Activated CD8-positive, alpha-beta T cell treated with anti-CD3 and anti-CD28 coated beads for 36 hours (primary cell): Measurements from ENCODE around the gene MAP4K4. TPM values are rescaled to one million over a fixed set of nuclear protein-coding genes. Genes with fewer than 3 reads are reported as not detected.

Experiments
- ATAC-seq: fragments of 200-7000 bp; cut with Tn5 transposase; one replicate; pipeline ENCODE4 v1.10.0; 2021; ENCODE audit warnings: mild to moderate bottlenecking, moderate library complexity
- CTCF ChIA-PET: fragments of 350-600 bp; sonication (Branson Sonifier 250); formaldehyde crosslinking; loops from one replicate; lab custom pipeline; 2021; ENCODE audit warnings: antibody characterized with exemption; lab: Charles Lee
- POLR2A ChIA-PET: fragments of 350-600 bp; sonication (Branson Sonifier 250); formaldehyde crosslinking; loops from one replicate; lab custom pipeline; 2021; ENCODE audit warnings: antibody characterized with exemption; lab: Charles Lee
- DNase-seq: peaks from one replicate; pipeline ENCODE4 v3.0.0-alpha.2; 2020
- H3K27ac Mint-ChIP-seq: one replicate; pipeline ENCODE4 v1.8.0; 2021; ENCODE audit warnings: mild to moderate bottlenecking, mixed read lengths
- H3K27me3 Mint-ChIP-seq: one replicate; pipeline ENCODE4 v1.8.0; 2021; ENCODE audit warnings: mixed read lengths
- H3K36me3 Mint-ChIP-seq: one replicate; pipeline ENCODE4 v1.8.0; 2021; ENCODE audit warnings: low read depth, mixed read lengths
- H3K4me1 Mint-ChIP-seq: one replicate; pipeline ENCODE4 v1.8.0; 2021; ENCODE audit warnings: low read depth, mixed read lengths
- H3K4me3 Mint-ChIP-seq: one replicate; pipeline ENCODE4 v1.8.0; 2021; ENCODE audit warnings: mild to moderate bottlenecking, moderate library complexity, mixed read lengths
- H3K9me3 Mint-ChIP-seq: one replicate; pipeline ENCODE4 v1.8.0; 2021; ENCODE audit warnings: mixed read lengths
- intact Hi-C: fragments of 100-400 bp; cut with micrococcal nuclease; formaldehyde crosslinking; loops from one replicate; pipeline ENCODE4 v1.10.0; 2022
- total RNA-seq, 2 experiments: library from RNA; stranded (reverse); gene quantifications; one replicate each; pipeline ENCODE4 v1.2.3, GENCODE V29; 2021
- TF ChIP-seq, protein P1 (sequence below): fragments of 200-600 bp; IDR thresholded peaks from one replicate; pipeline ENCODE4 v1.8.0; 2022; ENCODE audit warnings: antibody characterized with exemption, mild to moderate bottlenecking

MAP4K4 gene
- total RNA-seq, 2 experiments from 2014 or later = 26.3 to 27.3 TPM

DNA sequence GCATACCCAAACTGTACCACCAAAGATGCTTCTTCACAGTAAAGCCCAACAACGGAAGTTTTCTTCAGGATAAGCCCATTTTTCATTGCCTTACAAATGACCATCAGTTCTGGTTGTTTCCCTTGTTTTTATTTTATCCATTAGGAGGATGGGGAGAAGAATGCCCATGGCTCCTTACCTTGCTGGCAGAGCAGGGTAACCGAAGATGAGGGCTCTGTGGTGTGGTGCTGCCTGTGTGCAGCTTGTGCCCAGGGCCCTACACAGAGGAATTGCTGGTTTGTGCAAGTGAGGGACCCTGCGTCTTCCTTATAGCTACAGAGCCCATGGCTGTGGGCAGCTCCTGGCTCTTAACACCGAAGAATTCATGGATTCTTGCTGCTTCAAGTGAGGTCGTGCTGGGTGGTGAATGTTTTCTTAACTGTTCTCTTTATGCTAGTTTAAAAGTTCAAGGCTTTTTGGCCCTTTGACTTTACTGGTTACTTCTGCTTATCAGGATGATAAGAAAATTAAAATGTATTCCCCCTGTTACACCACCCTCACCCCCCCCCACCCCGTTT is 110.6 kb downstream of the MAP4K4 start:
- ATAC-seq = no peak
- no peak for DNase-seq
- CTCF ChIA-PET = interaction anchor here (2.0 kb wide), 1 partner anchor 14 kb away, joined by 7 read pairs; no protein-coding TSS in a partner anchor
- POLR2A ChIA-PET = interaction anchor here (0.9 to 1.3 kb wide), 3 partner anchors 12 to 24 kb away, joined by 3 read pairs; no protein-coding TSS in a partner anchor
- H3K4me1 Mint-ChIP-seq = peaks cover 55% of the 10 kb centered on the region
- H3K4me3 Mint-ChIP-seq = no peak overlapping the region
- intact Hi-C loops = no loop called here
- no peaks in the 10 kb centered on the region for H3K27me3 Mint-ChIP-seq
- TF ChIP-seq, protein P1, sequence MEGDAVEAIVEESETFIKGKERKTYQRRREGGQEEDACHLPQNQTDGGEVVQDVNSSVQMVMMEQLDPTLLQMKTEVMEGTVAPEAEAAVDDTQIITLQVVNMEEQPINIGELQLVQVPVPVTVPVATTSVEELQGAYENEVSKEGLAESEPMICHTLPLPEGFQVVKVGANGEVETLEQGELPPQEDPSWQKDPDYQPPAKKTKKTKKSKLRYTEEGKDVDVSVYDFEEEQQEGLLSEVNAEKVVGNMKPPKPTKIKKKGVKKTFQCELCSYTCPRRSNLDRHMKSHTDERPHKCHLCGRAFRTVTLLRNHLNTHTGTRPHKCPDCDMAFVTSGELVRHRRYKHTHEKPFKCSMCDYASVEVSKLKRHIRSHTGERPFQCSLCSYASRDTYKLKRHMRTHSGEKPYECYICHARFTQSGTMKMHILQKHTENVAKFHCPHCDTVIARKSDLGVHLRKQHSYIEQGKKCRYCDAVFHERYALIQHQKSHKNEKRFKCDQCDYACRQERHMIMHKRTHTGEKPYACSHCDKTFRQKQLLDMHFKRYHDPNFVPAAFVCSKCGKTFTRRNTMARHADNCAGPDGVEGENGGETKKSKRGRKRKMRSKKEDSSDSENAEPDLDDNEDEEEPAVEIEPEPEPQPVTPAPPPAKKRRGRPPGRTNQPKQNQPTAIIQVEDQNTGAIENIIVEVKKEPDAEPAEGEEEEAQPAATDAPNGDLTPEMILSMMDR = no peak
- no peak overlapping the region for H3K27ac Mint-ChIP-seq
- peaks cover 15% of the 10 kb centered on the region for H3K36me3 Mint-ChIP-seq
- H3K9me3 Mint-ChIP-seq = no peaks in the 10 kb centered on the region

DNA sequence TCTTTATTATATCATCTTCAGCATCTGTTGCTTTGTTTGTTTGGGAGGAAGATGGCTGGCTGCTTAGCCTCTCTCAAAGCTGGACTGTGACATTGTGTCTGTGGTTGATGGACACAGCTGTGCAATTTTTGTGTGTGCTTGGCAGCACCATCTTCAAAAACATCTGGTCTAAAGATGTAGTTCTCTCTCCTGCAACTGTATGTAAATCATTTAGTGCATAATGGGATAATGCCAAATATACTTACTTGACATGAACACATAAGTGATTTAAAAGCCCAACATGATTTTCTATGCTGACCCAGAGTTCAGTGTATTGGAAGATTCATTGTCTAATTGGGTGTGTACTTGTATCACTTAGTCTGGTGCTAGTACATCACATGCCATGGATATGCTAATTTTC is 112.2 kb downstream of the MAP4K4 start:
- DNase-seq = no peak
- ChIA-PET CTCF (interaction anchor here (1.2 to 2.0 kb wide), 3 partner anchors 12 to 110 kb away, joined by 3 to 7 read pairs (median 4); no protein-coding TSS in a partner anchor), POLR2A (no interaction called here)
- peaks cover 58% of the 10 kb centered on the region for H3K4me1 Mint-ChIP-seq
- no peak overlapping the region for H3K27ac Mint-ChIP-seq
- ATAC-seq = no peak
- H3K27me3 Mint-ChIP-seq = no peaks in the 10 kb centered on the region
- intact Hi-C loops = no loop called here
- H3K9me3 Mint-ChIP-seq = no peaks in the 10 kb centered on the region
- TF ChIP-seq, protein P1 = no peak
- H3K4me3 Mint-ChIP-seq = no peak overlapping the region
- peaks cover 15% of the 10 kb centered on the region for H3K36me3 Mint-ChIP-seq

DNA sequence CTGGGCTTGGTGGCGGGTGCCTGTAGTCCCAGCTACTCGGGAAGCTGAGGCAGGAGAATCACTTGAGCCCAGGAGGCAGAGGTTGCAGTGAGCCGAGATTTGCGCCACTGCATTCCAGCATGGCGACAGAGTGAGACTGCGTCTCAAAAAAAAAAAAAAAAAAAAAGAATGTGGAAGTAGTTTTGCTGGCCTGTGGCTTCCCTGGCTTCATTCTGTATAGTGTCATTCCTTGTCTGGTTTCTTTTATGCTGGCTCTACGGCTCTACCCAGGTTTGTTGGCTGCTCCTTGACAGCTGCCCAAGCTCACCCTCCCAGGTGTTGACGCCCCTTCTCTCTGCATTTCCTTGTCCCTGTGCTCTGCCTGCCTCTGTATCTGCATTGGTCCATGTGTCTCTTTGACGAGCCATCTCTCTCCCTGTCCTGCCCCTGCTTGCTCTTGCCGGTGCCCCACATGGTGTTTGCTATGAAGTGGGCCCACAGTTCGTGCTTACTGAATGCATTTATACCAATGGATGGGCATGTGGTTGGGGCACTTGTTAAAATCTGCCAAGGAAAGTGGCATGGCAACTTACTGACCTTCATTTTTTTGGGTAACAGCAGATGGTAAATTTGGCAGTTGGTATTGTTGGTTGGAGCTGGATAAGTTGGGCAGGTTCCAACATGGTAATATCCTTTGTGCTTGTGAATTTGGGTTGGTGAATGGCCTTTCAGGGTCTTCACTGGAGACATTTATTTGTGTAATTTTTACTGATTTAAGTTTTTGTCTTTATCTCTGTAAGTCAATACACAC is 113.9 kb downstream of the MAP4K4 start:
- ChIA-PET CTCF (interaction anchor here (1.3 kb wide), 1 partner anchor 12 kb away, joined by 4 read pairs; no protein-coding TSS in a partner anchor), POLR2A (interaction anchor here (0.6 kb wide), 1 partner anchor 309 kb away, joined by 3 read pairs; no protein-coding TSS in a partner anchor)
- H3K4me1 Mint-ChIP-seq = peaks cover 52% of the 10 kb centered on the region
- intact Hi-C loops = no loop called here
- TF ChIP-seq, protein P1 = no peak
- H3K36me3 Mint-ChIP-seq = peaks cover 15% of the 10 kb centered on the region
- DNase-seq = no peak
- H3K4me3 Mint-ChIP-seq = no peak overlapping the region
- no peaks in the 10 kb centered on the region for H3K27me3 Mint-ChIP-seq
- no peak for ATAC-seq
- H3K9me3 Mint-ChIP-seq = no peaks in the 10 kb centered on the region
- H3K27ac Mint-ChIP-seq = no peak overlapping the region

GRCh38 chr2:101812226-101812625 is 114.7 kb downstream of the MAP4K4 start:
- intact Hi-C loops = no loop called here
- peaks cover 12% of the 10 kb centered on the region for H3K36me3 Mint-ChIP-seq
- ChIA-PET POLR2A (interaction anchor here (0.6 kb wide), 1 partner anchor 308 kb away, joined by 3 read pairs; no protein-coding TSS in a partner anchor), CTCF (interaction anchor here (1.3 kb wide), 1 partner anchor 11 kb away, joined by 4 read pairs; no protein-coding TSS in a partner anchor)
- no peak overlapping the region for H3K27ac Mint-ChIP-seq
- TF ChIP-seq, protein P1 = no peak
- H3K9me3 Mint-ChIP-seq = no peaks in the 10 kb centered on the region
- no peak overlapping the region for H3K4me3 Mint-ChIP-seq
- peaks cover 54% of the 10 kb centered on the region for H3K4me1 Mint-ChIP-seq
- no peak for ATAC-seq
- DNase-seq = no peak
- H3K27me3 Mint-ChIP-seq = no peaks in the 10 kb centered on the region
